Kidney epithelial cell (primary cell): Measurements from ENCODE around the gene NPR2. TPM values are rescaled to one million over a fixed set of nuclear protein-coding genes. Genes with fewer than 3 reads are reported as not detected.

Experiments
- DNase-seq: peaks from one replicate; pipeline ENCODE4 v3.0.0-alpha.2; 2010; ENCODE audit warnings: low read depth
- H3K27me3 ChIP-seq: 2 replicates; pipeline ENCODE4 v1.6.0; 2011; ENCODE audit warnings: low read length; ENCODE audit not compliant: control insufficient read depth, insufficient read depth
- H3K36me3 ChIP-seq: 2 replicates; pipeline ENCODE4 v1.5.1; 2011; ENCODE audit warnings: low read length; ENCODE audit not compliant: control insufficient read depth, insufficient read depth
- H3K4me3 ChIP-seq: 2 replicates; pipeline ENCODE4 v1.5.1; 2011; ENCODE audit warnings: low read depth, mild to moderate bottlenecking, control low read depth, low read length
- total RNA-seq: library from RNA; depleted of rRNA; stranded (reverse); fragments of >200 nt; gene quantifications from 2 replicates; pipeline ENCODE4 v1.2.3, GENCODE V29; 2015
- TF ChIP-seq, protein P1 (sequence below): IDR thresholded peaks from 2 replicates; pipeline ENCODE4 v1.5.1; 2011; ENCODE audit warnings: mild to moderate bottlenecking, moderate library complexity, low read length, control low read depth, inconsistent platforms; ENCODE audit not compliant: insufficient read depth, poor library complexity, severe bottlenecking

NPR2 gene
- total RNA-seq, 1 donor from 2014 or later, result 35.9 TPM

DNA sequence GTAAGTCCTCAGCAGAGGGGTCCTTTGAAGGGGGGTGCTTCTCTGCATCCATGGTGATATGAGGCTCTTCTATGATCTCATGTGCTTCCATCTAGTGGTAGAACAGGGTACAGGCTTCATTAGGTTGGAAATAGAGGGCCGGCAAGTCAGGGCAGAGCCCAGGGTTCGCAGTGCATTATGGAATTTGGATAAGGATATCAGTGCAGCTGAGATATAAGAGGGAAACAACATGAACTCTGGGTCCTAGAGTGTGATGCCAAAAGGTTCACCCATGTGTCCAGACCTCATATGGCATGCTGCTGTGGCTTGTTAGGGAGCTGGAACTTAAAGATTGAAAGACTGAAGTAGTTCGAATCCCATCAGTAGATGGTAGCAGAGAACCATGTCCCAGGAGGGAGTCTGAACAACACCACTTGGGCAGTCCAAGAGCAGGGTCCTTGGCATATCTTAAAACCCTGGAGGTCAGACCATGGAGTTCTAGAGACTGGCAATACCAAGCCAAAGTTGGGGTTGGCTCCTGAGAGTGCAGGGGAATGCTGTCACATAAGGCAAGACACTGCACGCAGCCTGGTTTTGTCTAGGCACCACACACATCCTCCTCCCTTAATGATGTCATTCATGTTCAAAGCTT, 34.8 kb downstream of the NPR2 start:
- no peak overlapping the region for H3K4me3 ChIP-seq
- no peak for DNase-seq
- H3K36me3 ChIP-seq, result no peaks in the 10 kb centered on the region
- H3K27me3 ChIP-seq, result no peaks in the 10 kb centered on the region
- TF ChIP-seq, protein P1, sequence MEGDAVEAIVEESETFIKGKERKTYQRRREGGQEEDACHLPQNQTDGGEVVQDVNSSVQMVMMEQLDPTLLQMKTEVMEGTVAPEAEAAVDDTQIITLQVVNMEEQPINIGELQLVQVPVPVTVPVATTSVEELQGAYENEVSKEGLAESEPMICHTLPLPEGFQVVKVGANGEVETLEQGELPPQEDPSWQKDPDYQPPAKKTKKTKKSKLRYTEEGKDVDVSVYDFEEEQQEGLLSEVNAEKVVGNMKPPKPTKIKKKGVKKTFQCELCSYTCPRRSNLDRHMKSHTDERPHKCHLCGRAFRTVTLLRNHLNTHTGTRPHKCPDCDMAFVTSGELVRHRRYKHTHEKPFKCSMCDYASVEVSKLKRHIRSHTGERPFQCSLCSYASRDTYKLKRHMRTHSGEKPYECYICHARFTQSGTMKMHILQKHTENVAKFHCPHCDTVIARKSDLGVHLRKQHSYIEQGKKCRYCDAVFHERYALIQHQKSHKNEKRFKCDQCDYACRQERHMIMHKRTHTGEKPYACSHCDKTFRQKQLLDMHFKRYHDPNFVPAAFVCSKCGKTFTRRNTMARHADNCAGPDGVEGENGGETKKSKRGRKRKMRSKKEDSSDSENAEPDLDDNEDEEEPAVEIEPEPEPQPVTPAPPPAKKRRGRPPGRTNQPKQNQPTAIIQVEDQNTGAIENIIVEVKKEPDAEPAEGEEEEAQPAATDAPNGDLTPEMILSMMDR, result peak; percentile 77

DNA sequence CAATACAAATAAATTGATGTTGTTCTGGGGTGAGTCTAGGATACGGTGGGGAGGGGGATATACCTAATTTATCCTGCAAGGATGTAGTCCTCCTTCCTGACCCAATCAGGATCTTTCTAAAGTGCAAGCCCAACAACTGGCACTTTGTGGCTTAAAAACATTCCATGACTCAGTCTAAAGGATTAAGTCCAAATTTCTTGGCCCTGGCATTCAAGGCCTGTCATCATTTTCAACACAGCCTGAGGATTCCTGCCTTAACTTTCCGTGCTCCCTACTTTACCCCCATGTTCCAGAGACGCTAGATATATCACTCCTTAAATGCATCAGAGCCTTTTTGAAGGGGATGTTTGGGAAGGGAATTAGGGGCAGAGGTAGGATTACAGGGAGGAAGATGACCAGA, 36.1 kb downstream of the NPR2 start:
- no peaks in the 10 kb centered on the region for H3K27me3 ChIP-seq
- H3K4me3 ChIP-seq, result no peak overlapping the region
- TF ChIP-seq, protein P1, result no peak
- DNase-seq, result no peak
- H3K36me3 ChIP-seq, result no peaks in the 10 kb centered on the region

DNA sequence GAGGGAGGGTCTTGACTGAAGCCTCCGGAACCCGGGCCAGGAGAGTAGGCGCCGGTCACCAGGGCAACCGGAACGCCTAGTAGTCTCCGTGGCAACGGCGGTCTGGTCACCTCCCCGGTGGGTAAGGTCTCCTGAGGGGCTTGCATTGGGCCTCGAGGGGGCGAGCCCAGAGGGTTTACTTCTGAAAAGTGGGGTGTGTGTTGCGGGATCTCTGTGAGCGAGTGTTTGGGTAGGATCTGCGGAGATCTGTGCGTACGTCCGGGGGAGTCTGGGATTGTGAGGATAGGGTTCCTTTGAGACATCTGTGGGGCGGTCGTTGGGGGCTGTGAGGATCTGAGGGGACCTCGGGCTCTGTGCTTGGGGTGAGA, 37.3 kb downstream of the NPR2 start, which contains the start of gene FAM221B:
Gene FAM221B, minus strand, starts transcription at position 17 of the 368 bp plus-strand sequence. CDS start 2,571 bp downstream, outside the sequence.
- TF ChIP-seq, protein P1, result no peak
- H3K27me3 ChIP-seq, result no peaks in the 10 kb centered on the region
- H3K36me3 ChIP-seq, result no peaks in the 10 kb centered on the region
- no peak for DNase-seq
- H3K4me3 ChIP-seq, result peak within 1 kb of the TSS; percentile 54

DNA sequence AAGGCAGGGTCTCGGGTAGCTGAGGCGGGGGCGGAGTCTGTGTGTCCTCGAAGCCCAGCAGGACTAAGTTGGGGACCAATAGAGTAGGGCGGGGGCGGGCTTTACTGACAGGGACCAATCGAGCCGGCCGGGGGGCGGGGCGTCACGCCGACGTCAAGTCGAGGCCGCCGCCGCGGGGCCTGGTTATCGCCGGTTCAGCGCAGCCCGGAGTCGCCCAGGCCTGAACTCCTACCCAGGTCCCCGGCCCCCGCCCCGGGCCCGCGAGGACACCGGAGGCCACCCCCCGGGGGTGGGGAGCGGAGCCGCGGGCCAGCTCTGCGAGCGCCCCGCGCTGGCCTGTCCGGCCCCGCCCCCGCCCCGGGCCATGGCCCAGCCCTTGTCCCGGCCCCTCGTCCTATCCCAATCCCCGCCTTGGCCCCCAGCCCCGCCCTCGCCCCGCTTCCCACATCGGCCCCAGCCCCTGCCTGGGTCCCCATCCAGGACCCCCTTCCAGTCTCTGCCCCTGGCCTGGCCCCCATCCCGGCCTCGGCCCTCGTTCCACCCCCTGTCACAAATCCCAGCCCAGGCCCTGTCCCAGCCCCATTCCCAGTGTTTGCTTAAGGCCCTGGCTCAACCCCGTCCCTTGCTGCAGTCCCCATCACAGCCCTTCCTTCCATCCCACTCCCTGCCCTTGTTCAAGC, 37.8 kb downstream of the NPR2 start, which contains the start of gene TMEM8B:
Gene TMEM8B, plus strand, starts transcription at position 145 of the 680 bp plus-strand sequence. Its CDS starts 220 bp downstream, at position 365.
- peak within 1 kb of the TSS; percentile 54 for H3K4me3 ChIP-seq
- no peaks in the 10 kb centered on the region for H3K27me3 ChIP-seq
- TF ChIP-seq, protein P1, result no peak
- peak; percentile 81 for DNase-seq
- H3K36me3 ChIP-seq, result no peaks in the 10 kb centered on the region

DNA sequence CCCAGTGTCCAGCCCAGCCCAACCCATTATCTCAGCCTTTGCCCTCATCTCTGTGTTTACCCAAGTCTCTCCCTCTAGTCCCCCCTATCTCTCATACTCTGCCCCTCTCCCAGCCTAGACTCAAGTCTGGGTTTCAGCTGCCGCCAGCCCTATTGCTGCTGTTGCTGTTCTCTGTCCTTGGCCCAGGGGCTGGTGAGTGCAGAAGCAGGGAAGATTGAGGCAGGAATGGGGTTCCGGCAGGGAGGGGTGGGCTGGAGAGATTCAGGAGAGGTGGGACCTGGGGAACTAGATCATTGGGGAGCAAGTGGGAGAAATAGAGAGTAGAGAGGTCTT, 38.3 kb downstream of the NPR2 start:
- peak overlapping the region; percentile 54 for H3K4me3 ChIP-seq
- no peaks in the 10 kb centered on the region for H3K27me3 ChIP-seq
- TF ChIP-seq, protein P1, result no peak
- no peak for DNase-seq
- H3K36me3 ChIP-seq, result no peaks in the 10 kb centered on the region

DNA sequence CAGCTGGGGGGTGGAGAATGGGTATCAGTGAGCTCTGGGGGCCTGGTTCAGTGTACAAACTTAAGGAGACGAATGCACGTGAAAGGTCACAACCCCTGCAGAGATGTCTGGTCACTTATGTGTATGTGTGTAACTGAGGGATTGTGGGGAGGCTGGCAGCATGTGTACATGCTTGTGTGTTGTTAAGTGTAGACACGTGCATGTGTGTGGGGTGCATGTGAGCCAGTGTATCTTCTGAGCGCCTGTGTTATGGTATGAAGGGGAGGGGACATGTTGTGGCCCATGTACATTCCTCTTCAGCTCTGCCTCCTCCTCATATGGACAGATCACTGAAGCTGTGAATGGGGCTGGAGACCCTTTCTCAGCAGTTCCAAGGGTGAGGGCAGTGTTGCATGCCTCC, 39.6 kb downstream of the NPR2 start:
- no peak overlapping the region for H3K4me3 ChIP-seq
- no peak for DNase-seq
- H3K27me3 ChIP-seq, result no peaks in the 10 kb centered on the region
- TF ChIP-seq, protein P1, result no peak
- H3K36me3 ChIP-seq, result no peaks in the 10 kb centered on the region
